ENCODE data around the gene FIG4.

- TF ChIP-seq CTCF (IDR thresholded peaks at IDR 0.05) (no peak), POLR2A (IDR thresholded peaks at IDR 0.05) (no peak)
These were observed 68.2 kb downstream of the FIG4 start for GRCh38 chr6:109759098-109759955.
